Fibroblast of the aortic adventitia (primary cell): ENCODE results near the gene MATK. TPM values are rescaled to one million over a fixed set of nuclear protein-coding genes. Genes with fewer than 3 reads are reported as not detected.

ENCODE experiments used
- DNase-seq: peaks from one replicate; pipeline ENCODE4 v3.0.0-alpha.2; 2010; ENCODE audit warnings: low read depth
- H3K4me3 ChIP-seq: 2 replicates; pipeline ENCODE4 v1.5.1; 2011; ENCODE audit warnings: low read depth, mild to moderate bottlenecking, control low read depth, low read length, moderate library complexity
- total RNA-seq: library from RNA; depleted of rRNA; stranded (reverse); fragments of >200 nt; gene quantifications from 2 replicates; pipeline ENCODE4 v1.2.3, GENCODE V29; 2012; ENCODE audit warnings: low replicate concordance
- TF ChIP-seq, protein P1 (sequence below): IDR thresholded peaks from 2 replicates; pipeline ENCODE4 v1.5.1; 2011; ENCODE audit warnings: mild to moderate bottlenecking, low read length, control low read depth, inconsistent platforms; ENCODE audit not compliant: insufficient read depth

MATK gene, protein sequence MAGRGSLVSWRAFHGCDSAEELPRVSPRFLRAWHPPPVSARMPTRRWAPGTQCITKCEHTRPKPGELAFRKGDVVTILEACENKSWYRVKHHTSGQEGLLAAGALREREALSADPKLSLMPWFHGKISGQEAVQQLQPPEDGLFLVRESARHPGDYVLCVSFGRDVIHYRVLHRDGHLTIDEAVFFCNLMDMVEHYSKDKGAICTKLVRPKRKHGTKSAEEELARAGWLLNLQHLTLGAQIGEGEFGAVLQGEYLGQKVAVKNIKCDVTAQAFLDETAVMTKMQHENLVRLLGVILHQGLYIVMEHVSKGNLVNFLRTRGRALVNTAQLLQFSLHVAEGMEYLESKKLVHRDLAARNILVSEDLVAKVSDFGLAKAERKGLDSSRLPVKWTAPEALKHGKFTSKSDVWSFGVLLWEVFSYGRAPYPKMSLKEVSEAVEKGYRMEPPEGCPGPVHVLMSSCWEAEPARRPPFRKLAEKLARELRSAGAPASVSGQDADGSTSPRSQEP
- total RNA-seq = not detected in 2 replicates

DNA sequence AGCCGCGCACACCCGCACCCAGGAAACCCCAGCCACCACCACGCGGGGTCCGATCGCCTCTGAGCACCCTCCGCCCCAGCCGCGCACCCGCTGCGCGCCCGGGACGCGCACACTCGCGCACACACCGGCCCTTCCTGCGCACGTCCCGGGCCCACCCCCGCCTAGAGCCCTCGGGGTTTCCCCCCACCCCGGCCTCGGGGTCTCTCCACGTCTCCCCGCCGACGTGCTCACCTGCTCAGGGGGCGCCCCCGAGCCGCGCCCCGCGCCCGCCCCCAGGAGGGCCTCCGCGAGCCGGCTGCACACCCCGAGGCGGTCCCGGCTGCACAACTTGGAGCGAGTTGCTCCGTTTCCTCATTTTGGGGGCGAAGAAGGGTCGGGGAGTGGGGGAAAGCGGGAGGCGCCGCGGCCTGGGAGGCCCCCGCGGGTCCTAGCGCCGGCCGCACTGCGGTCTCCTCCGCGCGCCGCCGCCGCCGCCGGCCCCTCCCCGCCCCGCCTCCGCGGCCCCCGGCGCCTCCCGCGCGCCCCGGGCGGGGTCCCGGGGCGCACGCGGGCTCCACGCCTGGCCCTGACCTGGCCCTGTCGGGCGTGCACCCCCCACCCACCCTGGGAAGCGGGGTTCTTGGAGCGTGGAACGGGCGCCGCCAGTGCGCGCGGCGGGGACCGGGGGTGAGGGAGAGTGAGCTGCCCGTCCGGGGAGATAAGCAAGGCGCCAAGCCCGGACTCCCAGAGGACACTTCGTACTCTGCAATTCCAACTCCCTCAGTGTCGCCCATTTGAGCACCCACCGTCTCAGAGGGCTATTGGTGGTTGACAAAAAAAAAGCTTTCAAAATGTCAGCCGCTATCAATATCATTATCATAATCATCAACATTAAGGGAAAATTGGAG lies at the start of gene MATK:
Gene MATK (minus strand): TSS at position 444 of the 887 bp plus-strand sequence. CDS start 1,246 bp downstream, outside the sequence.
- no peak within 1 kb of the TSS for H3K4me3 ChIP-seq
- TF ChIP-seq, protein P1, sequence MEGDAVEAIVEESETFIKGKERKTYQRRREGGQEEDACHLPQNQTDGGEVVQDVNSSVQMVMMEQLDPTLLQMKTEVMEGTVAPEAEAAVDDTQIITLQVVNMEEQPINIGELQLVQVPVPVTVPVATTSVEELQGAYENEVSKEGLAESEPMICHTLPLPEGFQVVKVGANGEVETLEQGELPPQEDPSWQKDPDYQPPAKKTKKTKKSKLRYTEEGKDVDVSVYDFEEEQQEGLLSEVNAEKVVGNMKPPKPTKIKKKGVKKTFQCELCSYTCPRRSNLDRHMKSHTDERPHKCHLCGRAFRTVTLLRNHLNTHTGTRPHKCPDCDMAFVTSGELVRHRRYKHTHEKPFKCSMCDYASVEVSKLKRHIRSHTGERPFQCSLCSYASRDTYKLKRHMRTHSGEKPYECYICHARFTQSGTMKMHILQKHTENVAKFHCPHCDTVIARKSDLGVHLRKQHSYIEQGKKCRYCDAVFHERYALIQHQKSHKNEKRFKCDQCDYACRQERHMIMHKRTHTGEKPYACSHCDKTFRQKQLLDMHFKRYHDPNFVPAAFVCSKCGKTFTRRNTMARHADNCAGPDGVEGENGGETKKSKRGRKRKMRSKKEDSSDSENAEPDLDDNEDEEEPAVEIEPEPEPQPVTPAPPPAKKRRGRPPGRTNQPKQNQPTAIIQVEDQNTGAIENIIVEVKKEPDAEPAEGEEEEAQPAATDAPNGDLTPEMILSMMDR = no peak
- DNase-seq = no peak

DNA sequence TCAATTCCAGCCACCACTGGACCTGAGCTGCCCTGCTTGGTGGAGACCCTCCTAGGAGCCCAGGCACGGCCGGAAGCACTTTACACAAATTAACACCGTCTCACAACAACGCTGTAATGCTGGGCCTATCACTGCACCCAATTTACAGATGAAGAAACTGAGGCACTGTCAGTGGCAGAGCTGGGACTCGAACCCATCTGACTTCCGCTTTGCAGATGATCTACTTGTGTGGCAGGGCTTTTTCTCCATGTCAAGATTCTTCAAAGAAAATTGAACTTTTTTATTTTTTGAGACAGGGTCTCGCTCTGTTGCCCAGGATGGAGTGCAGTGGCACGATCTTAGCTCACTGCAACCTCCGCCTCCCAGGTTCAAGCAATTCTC lies 48.9 kb upstream of the MATK start:
- TF ChIP-seq, protein P1 = no peak
- no peak overlapping the region for H3K4me3 ChIP-seq
- DNase-seq = no peak

DNA sequence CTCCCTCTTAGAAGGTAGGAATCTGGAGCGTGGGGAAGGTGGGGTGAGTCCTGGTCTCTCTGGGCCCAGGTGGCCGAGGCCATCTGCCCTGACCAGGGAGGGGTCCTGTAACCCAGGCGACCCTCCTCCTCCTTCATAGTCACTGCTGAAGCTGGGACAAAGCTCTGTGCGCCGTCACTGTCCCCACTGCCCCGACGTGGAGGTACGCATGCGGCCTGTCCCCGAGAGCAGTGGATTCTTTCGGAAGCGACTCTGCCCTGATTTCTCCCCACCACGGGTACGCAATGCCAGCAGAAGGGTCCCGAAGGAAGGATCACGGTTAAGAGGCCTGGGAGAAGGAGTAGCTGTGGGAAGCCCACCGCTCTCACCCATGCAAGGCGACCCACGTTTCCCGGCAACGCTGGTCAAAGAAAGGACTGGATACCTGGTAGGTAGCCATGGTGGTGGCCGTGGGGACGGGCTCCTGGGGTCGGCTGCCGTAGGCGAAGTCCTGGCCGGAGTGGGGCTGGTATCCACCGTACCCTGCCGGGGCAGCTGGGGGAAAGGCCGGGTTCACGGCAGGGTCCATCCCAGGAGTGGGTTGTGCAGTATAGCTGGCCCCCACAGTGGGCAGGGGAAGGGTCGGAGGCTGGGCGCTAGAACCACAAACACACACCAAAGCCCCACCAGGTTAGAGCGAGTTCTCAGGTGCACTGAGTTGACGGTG lies 48.3 kb upstream of the MATK start:
- TF ChIP-seq, protein P1 = no peak
- no peak for DNase-seq
- no peak overlapping the region for H3K4me3 ChIP-seq

DNA sequence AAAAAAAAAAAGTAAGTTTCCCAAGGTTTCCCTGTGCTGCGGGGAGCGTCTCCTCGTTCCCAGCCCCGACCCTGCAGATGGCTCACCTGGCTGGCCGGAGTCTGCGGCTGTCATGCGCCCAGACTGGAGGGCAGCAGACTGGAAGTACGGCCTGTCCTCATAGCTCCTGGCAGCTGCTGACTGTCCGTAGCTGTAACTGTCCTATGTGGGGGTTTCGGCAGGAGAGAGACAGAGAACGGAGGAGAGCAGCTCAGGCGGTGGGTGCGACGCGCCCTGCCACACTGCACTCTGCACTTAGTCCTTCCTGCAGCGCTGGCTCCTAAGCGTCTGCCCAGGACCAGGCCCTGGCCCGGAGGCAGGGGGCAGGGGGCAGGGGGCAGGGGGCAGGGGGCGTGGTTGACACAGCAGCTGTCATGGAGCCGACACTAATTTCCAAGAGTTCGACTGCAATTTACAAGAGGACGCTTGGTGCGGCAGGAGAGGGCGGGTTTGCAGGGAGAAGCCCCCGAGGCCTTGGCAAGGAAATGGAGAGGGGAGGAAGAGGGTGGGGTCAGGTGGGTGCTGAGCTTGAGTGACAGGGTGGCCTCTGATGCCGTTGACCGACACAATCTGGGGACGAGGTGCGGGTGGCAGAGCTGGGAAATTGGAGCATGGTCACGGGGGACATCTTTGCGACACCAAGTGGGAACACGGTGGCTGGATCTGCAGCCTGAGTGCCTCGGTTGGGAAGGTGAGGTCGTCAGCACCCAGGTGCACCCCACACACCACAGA lies 47.6 kb upstream of the MATK start:
- no peak overlapping the region for H3K4me3 ChIP-seq
- TF ChIP-seq, protein P1 = no peak
- DNase-seq = no peak

DNA sequence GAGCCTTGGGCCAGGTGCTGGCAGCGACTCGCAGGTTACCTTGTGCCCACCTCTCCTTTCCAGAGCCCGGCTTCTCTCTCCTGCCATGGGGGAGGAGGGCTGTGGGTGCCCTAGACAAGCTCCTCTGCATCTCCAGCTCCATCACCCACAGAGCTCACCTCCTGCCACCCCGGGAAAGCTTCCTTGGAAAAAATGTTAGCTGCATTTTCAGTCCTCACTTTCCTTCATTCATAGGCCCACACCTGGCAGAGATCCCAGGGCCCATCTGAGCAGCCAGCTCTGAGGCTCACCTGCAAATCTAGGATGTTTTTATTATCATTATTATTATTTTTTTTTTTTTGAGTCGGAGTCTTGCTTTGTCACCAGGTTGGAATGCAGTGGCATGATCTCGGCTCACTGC lies 45.8 kb upstream of the MATK start:
- TF ChIP-seq, protein P1 = no peak
- DNase-seq = no peak
- H3K4me3 ChIP-seq = no peak overlapping the region
